KMS-11 (cell line): ENCODE measurements around the gene SELENOV.
A peak's percentile ranks its signal among the peaks of the same experiment; 100 is the strongest.

Experiments used
- H2AFZ ChIP-seq: fragments of 200-600 bp; sonication (generic); 2 replicates; pipeline ENCODE4 v1.6.1; 2016; ENCODE audit warnings: antibody characterized with exemption, mixed run types, low read depth
- H3K27ac ChIP-seq: fragments of 200-600 bp; sonication (generic); 2 replicates; pipeline ENCODE4 v1.6.1; 2016; ENCODE audit warnings: mild to moderate bottlenecking, mixed run types
- H3K27me3 ChIP-seq: fragments of 200-600 bp; sonication (generic); 2 replicates; pipeline ENCODE4 v1.6.1; 2017; ENCODE audit warnings: mild to moderate bottlenecking, low read depth, mixed run types, moderate library complexity; ENCODE audit not compliant: insufficient read depth
- H3K36me3 ChIP-seq: fragments of 200-600 bp; sonication (generic); 2 replicates; pipeline ENCODE4 v1.6.1; 2017; ENCODE audit warnings: mild to moderate bottlenecking, mixed run types; ENCODE audit not compliant: insufficient read depth
- H3K4me1 ChIP-seq: fragments of 200-600 bp; sonication (generic); 2 replicates; pipeline ENCODE4 v1.6.1; 2016; ENCODE audit warnings: mild to moderate bottlenecking, low read depth, mixed run types; ENCODE audit not compliant: poor library complexity, severe bottlenecking
- H3K4me2 ChIP-seq: fragments of 200-600 bp; sonication (generic); 2 replicates; pipeline ENCODE4 v1.7.0; 2016; ENCODE audit warnings: mild to moderate bottlenecking, mixed run types
- H3K4me3 ChIP-seq: fragments of 200-600 bp; sonication (generic); IDR thresholded peaks from 2 replicates; pipeline ENCODE4 v1.6.1; 2017; ENCODE audit warnings: low read depth, low read length, mixed read lengths; ENCODE audit not compliant: insufficient read depth
- H3K79me2 ChIP-seq: fragments of 200-600 bp; sonication (generic); 2 replicates; pipeline ENCODE4 v1.6.1; 2016; ENCODE audit warnings: low read depth, mixed run types; ENCODE audit not compliant: insufficient read depth
- H3K9ac ChIP-seq: fragments of 200-600 bp; sonication (generic); 2 replicates; pipeline ENCODE4 v1.6.1; 2016; ENCODE audit warnings: mild to moderate bottlenecking, mixed run types
- H4K20me1 ChIP-seq: fragments of 200-600 bp; sonication (generic); 2 replicates; pipeline ENCODE4 v1.6.1; 2016; ENCODE audit warnings: mild to moderate bottlenecking, mixed run types; ENCODE audit not compliant: insufficient read depth
- CTCF ChIP-seq: fragments of 200-600 bp; sonication (generic); conservative IDR thresholded peaks from 2 replicates; pipeline ENCODE4 v1.6.1; 2017; ENCODE audit warnings: low read depth, mild to moderate bottlenecking, antibody characterized with exemption, low read length, moderate library complexity, mixed read lengths

The SELENOV gene

GRCh38 chr19:39532233-39533002 lies 17.5 kb downstream of the SELENOV start, which contains the start of gene EID2B:
TSS of gene EID2B (minus strand) at chr19:39532852. CDS start at chr19:39532802, 50 bp downstream.
- TF ChIP-seq CTCF = peak; percentile 93
- H4K20me1 ChIP-seq = no peaks in the 10 kb centered on the region
- peak within 1 kb of the TSS; percentile 96 for H2AFZ ChIP-seq
- H3K4me2 ChIP-seq = peak within 1 kb of the TSS; percentile 77
- peak within 1 kb of the TSS; percentile 19 for H3K4me3 ChIP-seq
- H3K27me3 ChIP-seq = no peaks in the 10 kb centered on the region
- H3K36me3 ChIP-seq = no peaks in the 10 kb centered on the region
- H3K4me1 ChIP-seq = peaks cover 16% of the 10 kb centered on the region
- H3K79me2 ChIP-seq = peaks cover 17% of the 10 kb centered on the region; the same call in 1 of the 2 replicates
- peak within 1 kb of the TSS; percentile 39 for H3K27ac ChIP-seq
- H3K9ac ChIP-seq = peak within 1 kb of the TSS; percentile 62; the same call in 1 of the 2 replicates

- Histone ChIP-seq H2AFZ (peak overlapping the region; percentile 96; the same call in 1 of the 2 replicates), H4K20me1 (no peaks in the 10 kb centered on the region), H3K4me1 (peaks cover 18% of the 10 kb centered on the region), H3K4me2 (peak overlapping the region; percentile 77; the same call in 1 of the 2 replicates), H3K36me3 (no peaks in the 10 kb centered on the region), H3K4me3 (no peak overlapping the region), H3K27ac (no peak overlapping the region), H3K27me3 (no peaks in the 10 kb centered on the region), H3K79me2 (peaks cover 17% of the 10 kb centered on the region; the same call in 1 of the 2 replicates), H3K9ac (no peak overlapping the region)
- TF ChIP-seq CTCF = peak; percentile 39; the same call in 1 of the 2 replicates
Measured at GRCh38 chr19:39533003-39533512, 18.1 kb downstream of the SELENOV start.

GRCh38 chr19:39533791-39534190 lies 18.9 kb downstream of the SELENOV start:
- TF ChIP-seq CTCF = no peak
- no peaks in the 10 kb centered on the region for H3K36me3 ChIP-seq
- H3K79me2 ChIP-seq = peaks cover 18% of the 10 kb centered on the region; the same call in 1 of the 2 replicates
- no peaks in the 10 kb centered on the region for H4K20me1 ChIP-seq
- no peak overlapping the region for H2AFZ ChIP-seq
- no peak overlapping the region for H3K4me2 ChIP-seq
- H3K9ac ChIP-seq = no peak overlapping the region
- H3K4me1 ChIP-seq = peaks cover 25% of the 10 kb centered on the region
- no peaks in the 10 kb centered on the region for H3K27me3 ChIP-seq
- H3K4me3 ChIP-seq = no peak overlapping the region
- H3K27ac ChIP-seq = no peak overlapping the region

GRCh38 chr19:39539165-39539517 lies 24.2 kb downstream of the SELENOV start:
- Histone ChIP-seq H3K27me3 (no peaks in the 10 kb centered on the region), H4K20me1 (no peaks in the 10 kb centered on the region), H2AFZ (peak overlapping the region; percentile 57), H3K9ac (peak overlapping the region; percentile 77; the same call in 1 of the 2 replicates), H3K36me3 (no peaks in the 10 kb centered on the region), H3K4me2 (peak overlapping the region; percentile 63), H3K27ac (0 out of 2 replicates have a peak overlapping the region, but pooled peaks have one; percentile 13), H3K79me2 (peaks cover 5% of the 10 kb centered on the region; the same call in 1 of the 2 replicates), H3K4me3 (no peak overlapping the region), H3K4me1 (peaks cover 19% of the 10 kb centered on the region)
- TF ChIP-seq CTCF = no peak
